ENCODE measurements around the gene HRH4. TPM values are rescaled to one million over a fixed set of nuclear protein-coding genes. Genes with fewer than 3 reads are reported as not detected.

HRH4 gene
- total RNA-seq, 1 donor from 2014 or later, result not detected

GRCh38 chr18:24446953-24447538 lies 13.4 kb upstream of the HRH4 start:
- Mint-ChIP-seq H3K9me3 (ENCODE audit: low read depth) (no peaks in the 10 kb centered on the region), H3K27ac (no peak overlapping the region), H3K36me3 (ENCODE audit: insufficient read depth) (peaks cover 27% of the 10 kb centered on the region), H3K4me3 (ENCODE audit: low read depth) (no peak overlapping the region), H3K27me3 (no peaks in the 10 kb centered on the region), H3K4me1 (ENCODE audit: low read depth) (no peaks in the 10 kb centered on the region)
- TF ChIP-seq CTCF (IDR thresholded peaks at IDR 0.05; ENCODE audit: unreplicated experiment), result no peak
- DNase-seq (ENCODE audit: low spot score, unreplicated experiment), result no peak

DNA sequence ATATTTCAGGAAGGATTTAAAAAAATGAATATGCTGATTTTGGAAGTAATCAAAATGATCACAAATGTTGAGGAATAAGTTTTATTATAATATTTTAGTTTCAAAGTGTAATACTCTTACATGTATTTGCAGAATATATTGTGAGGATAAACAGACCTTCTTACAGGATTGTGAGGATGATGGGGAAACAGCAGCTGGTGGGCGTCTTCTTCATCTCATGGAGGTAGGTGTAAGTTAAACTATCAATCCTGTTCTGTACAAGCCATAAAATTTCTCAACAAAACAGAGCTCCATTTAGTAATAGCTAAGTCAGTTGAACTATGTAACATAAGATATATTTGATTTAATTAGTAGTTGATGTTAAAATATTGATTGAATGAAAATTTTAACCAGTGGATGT lies 12.5 kb upstream of the HRH4 start:
- Mint-ChIP-seq H3K4me3 (ENCODE audit: low read depth) (no peak overlapping the region), H3K27ac (no peak overlapping the region), H3K36me3 (ENCODE audit: insufficient read depth) (peaks cover 27% of the 10 kb centered on the region), H3K9me3 (ENCODE audit: low read depth) (no peaks in the 10 kb centered on the region), H3K27me3 (no peaks in the 10 kb centered on the region), H3K4me1 (ENCODE audit: low read depth) (no peaks in the 10 kb centered on the region)
- TF ChIP-seq CTCF (IDR thresholded peaks at IDR 0.05; ENCODE audit: unreplicated experiment), result no peak
- DNase-seq (ENCODE audit: low spot score, unreplicated experiment), result no peak

- TF ChIP-seq CTCF (IDR thresholded peaks at IDR 0.05; ENCODE audit: unreplicated experiment), result no peak
- no peaks in the 10 kb centered on the region for H3K4me1 Mint-ChIP-seq (ENCODE audit: low read depth)
Measured at GRCh38 chr18:24456549-24456948, 3.9 kb upstream of the HRH4 start.

DNA sequence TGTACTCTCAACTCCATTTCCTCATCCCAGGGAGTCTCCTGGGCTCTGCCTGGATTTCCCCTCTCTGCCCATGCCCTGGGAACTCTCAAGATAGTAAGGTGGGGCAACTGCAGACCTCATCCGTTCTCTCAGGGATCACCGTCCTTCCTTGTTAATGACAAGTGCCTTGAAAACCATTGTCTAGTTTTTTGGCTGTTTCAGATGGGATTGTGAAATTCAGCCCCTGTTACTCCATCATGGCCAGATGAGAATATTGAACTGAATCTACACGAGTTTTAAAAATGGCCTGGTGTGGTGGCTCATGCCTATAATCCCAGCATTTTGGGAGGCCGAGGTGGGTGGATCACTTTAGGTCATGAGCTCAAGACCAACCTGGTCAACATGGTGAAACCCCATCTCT lies 665 bp upstream of the HRH4 start:
- H3K4me3 Mint-ChIP-seq (ENCODE audit: low read depth), result no peak overlapping the region
- H3K36me3 Mint-ChIP-seq (ENCODE audit: insufficient read depth), result peaks cover 4% of the 10 kb centered on the region
- no peak for DNase-seq (ENCODE audit: low spot score, unreplicated experiment)
- H3K4me1 Mint-ChIP-seq (ENCODE audit: low read depth), result no peaks in the 10 kb centered on the region
- H3K27me3 Mint-ChIP-seq, result no peaks in the 10 kb centered on the region
- peaks cover 3% of the 10 kb centered on the region for H3K9me3 Mint-ChIP-seq (ENCODE audit: low read depth)
- no peak overlapping the region for H3K27ac Mint-ChIP-seq
- TF ChIP-seq CTCF (IDR thresholded peaks at IDR 0.05; ENCODE audit: unreplicated experiment), result no peak

More at GRCh38 chr18:24456549-24456948, 3.9 kb upstream of the HRH4 start:
- H3K4me3 Mint-ChIP-seq (ENCODE audit: low read depth), result no peak overlapping the region
- no peak for DNase-seq (ENCODE audit: low spot score, unreplicated experiment)
- no peak overlapping the region for H3K27ac Mint-ChIP-seq
- peaks cover 7% of the 10 kb centered on the region for H3K36me3 Mint-ChIP-seq (ENCODE audit: insufficient read depth)
- no peaks in the 10 kb centered on the region for H3K27me3 Mint-ChIP-seq
- H3K9me3 Mint-ChIP-seq (ENCODE audit: low read depth), result peaks cover 3% of the 10 kb centered on the region

DNA sequence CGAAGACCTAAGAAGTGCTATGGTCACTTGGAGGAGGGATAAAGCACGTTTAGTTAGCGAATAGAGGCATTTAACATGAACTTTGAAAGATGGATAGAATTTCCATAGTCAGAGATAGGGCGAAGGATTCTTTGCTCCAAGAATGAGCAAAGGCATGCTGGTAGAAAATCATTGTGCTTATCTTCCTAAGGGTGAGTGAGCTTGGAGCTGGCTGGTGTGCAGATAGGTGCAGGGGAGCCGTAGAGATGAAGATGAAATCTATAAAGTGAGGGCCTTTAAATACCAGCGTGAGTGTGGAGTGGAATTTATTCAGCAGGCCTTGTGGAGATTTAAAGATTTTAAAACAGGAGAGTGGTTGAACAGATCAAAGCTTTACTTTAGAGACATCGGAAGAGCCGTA lies 1.6 kb downstream of the HRH4 start:
- no peak overlapping the region for H3K4me3 Mint-ChIP-seq (ENCODE audit: low read depth)

More for the DNA sequence above, 1.6 kb downstream of the HRH4 start:
- Mint-ChIP-seq H3K9me3 (ENCODE audit: low read depth) (peaks cover 3% of the 10 kb centered on the region), H3K27ac (no peak overlapping the region), H3K27me3 (no peaks in the 10 kb centered on the region), H3K36me3 (ENCODE audit: insufficient read depth) (peaks cover 4% of the 10 kb centered on the region), H3K4me1 (ENCODE audit: low read depth) (no peaks in the 10 kb centered on the region)
- no peak for DNase-seq (ENCODE audit: low spot score, unreplicated experiment)
- TF ChIP-seq CTCF (IDR thresholded peaks at IDR 0.05; ENCODE audit: unreplicated experiment), result no peak

Measured in progenitor cell of endocrine pancreas (in vitro differentiated cells).